Esophagus squamous epithelium (tissue), 4 donors: ENCODE data around the gene MYO1D.

ENCODE experiments used
- CTCF ChIP-seq, 6 experiments: fragments of 450-650 bp in 4 of 6; fragments of 200-600 bp in 2 of 6; sonication (generic) in 2 of 6; IDR thresholded peaks; one replicate each; pipeline ENCODE4 v1.5.1; 2016 to 2019; ENCODE audit warnings: antibody characterized with exemption in 6 of 6, mild to moderate bottlenecking in 4 of 6, moderate library complexity in 4 of 6
- POLR2A ChIP-seq, 4 donors: fragments of 450-650 bp; IDR thresholded peaks; one replicate each; pipeline ENCODE4 v1.6.1; 2017; ENCODE audit warnings: antibody characterized with exemption in 4 of 4, mild to moderate bottlenecking in 4 of 4, moderate library complexity in 3 of 4

GRCh38 chr17:32727681-32728080 lies 149.2 kb downstream of the MYO1D start:
- TF ChIP-seq CTCF (IDR thresholded peaks at IDR 0.05) (no peak), POLR2A (IDR thresholded peaks at IDR 0.05) (no peak)
